Type B pancreatic cell (in vitro differentiated cells): ENCODE measurements around the gene SLC23A3. TPM values are rescaled to one million over a fixed set of nuclear protein-coding genes. Genes with fewer than 3 reads are reported as not detected.
A peak's percentile ranks its signal among the peaks of the same experiment; 100 is the strongest.

Experiments used
- DNase-seq: peaks from one replicate; pipeline ENCODE4 v3.0.0; 2021; ENCODE audit warnings: mixed read lengths; ENCODE audit not compliant: unreplicated experiment; ENCODE audit errors: extremely low spot score
- H3K27ac Mint-ChIP-seq: 2 replicates; pipeline ENCODE4 v1.8.0; 2021; ENCODE audit warnings: mild to moderate bottlenecking, mixed read lengths
- H3K27me3 Mint-ChIP-seq: 2 replicates; pipeline ENCODE4 v1.8.0; 2021; ENCODE audit warnings: mixed read lengths
- H3K36me3 Mint-ChIP-seq: 2 replicates; pipeline ENCODE4 v1.8.0; 2021; ENCODE audit warnings: mixed read lengths
- H3K4me1 Mint-ChIP-seq: one replicate; pipeline ENCODE4 v1.8.0; 2021; ENCODE audit warnings: mixed read lengths; ENCODE audit not compliant: unreplicated experiment
- H3K4me3 Mint-ChIP-seq: 2 replicates; pipeline ENCODE4 v1.8.0; 2021; ENCODE audit warnings: mild to moderate bottlenecking, mixed read lengths
- H3K9me3 Mint-ChIP-seq: 2 replicates; pipeline ENCODE4 v1.8.0; 2021; ENCODE audit warnings: mixed read lengths
- total RNA-seq: library from RNA; stranded (reverse); gene quantifications from 2 replicates; pipeline ENCODE4 v1.2.1, GENCODE V29; 2021; ENCODE audit warnings: low replicate concordance
- TF ChIP-seq, protein P1 (sequence below): fragments of 200-600 bp; sonication (generic); conservative IDR thresholded peaks from 2 replicates; pipeline ENCODE4 v1.5.0; 2021; ENCODE audit warnings: antibody characterized with exemption, mild to moderate bottlenecking

Gene SLC23A3
- total RNA-seq, 1 donor from 2014 or later = 5.5 TPM

- Mint-ChIP-seq H3K27ac (peak overlapping the region; percentile 88), H3K4me1 (peaks cover 13% of the 10 kb centered on the region), H3K4me3 (peak overlapping the region; percentile 95), H3K9me3 (no peaks in the 10 kb centered on the region), H3K36me3 (peaks cover 11% of the 10 kb centered on the region), H3K27me3 (no peaks in the 10 kb centered on the region)
- TF ChIP-seq, protein P1, sequence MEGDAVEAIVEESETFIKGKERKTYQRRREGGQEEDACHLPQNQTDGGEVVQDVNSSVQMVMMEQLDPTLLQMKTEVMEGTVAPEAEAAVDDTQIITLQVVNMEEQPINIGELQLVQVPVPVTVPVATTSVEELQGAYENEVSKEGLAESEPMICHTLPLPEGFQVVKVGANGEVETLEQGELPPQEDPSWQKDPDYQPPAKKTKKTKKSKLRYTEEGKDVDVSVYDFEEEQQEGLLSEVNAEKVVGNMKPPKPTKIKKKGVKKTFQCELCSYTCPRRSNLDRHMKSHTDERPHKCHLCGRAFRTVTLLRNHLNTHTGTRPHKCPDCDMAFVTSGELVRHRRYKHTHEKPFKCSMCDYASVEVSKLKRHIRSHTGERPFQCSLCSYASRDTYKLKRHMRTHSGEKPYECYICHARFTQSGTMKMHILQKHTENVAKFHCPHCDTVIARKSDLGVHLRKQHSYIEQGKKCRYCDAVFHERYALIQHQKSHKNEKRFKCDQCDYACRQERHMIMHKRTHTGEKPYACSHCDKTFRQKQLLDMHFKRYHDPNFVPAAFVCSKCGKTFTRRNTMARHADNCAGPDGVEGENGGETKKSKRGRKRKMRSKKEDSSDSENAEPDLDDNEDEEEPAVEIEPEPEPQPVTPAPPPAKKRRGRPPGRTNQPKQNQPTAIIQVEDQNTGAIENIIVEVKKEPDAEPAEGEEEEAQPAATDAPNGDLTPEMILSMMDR = no peak
- peak; percentile 74 for DNase-seq
These were observed 8.7 kb upstream of the SLC23A3 start for GRCh38 chr2:219178377-219179175.

DNA sequence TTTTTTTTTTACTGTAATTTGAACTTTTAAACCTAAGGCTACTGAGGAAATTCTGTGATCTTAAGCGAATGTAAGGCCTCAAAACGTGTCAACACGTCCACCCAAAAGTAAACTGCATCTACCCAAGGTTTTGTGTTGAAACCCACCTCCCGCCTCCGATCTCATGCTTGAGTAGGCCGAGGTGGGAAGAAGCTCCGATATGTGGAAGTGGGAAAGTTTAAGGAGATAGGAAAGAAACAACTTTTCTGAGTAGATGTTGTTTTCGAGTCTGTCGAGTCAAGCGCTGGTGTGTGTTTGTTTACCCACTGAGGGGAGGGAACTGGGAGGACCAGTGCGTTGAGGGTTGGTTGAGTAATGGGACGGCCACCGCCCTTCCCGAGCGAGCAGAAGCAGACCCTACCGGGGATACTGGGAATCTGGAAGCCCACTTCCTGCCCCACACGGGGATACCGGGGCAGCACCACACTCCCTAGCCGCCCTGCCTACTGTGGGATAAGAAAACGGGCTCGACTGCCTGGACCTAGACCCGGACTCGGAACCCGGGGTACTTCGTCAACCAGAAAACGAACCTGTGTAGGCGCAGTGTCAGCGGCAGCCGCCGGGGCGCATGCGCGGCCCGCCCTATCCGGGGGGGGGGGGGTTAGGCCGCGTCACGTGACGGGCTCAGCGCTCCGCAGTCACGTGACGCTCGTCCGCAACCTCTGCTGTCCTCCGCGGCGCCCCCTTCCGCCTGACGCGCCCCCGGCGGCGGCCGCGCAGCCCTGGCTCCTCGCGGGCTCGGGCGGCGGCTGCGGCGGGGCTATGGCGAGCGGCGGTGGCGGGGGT, 7.9 kb upstream of the SLC23A3 start, which contains the start of gene RETREG2:
RETREG2 (plus strand) TSS at position 724 of the 825 bp plus-strand sequence; CDS start at position 802, 78 bp downstream.
- H3K36me3 Mint-ChIP-seq = peaks cover 11% of the 10 kb centered on the region
- no peaks in the 10 kb centered on the region for H3K9me3 Mint-ChIP-seq
- peak within 1 kb of the TSS; percentile 99 for H3K27ac Mint-ChIP-seq
- DNase-seq = peak; percentile 87
- H3K4me1 Mint-ChIP-seq = peaks cover 13% of the 10 kb centered on the region
- H3K27me3 Mint-ChIP-seq = no peaks in the 10 kb centered on the region
- TF ChIP-seq, protein P1 = peak; percentile 53
- H3K4me3 Mint-ChIP-seq = peak within 1 kb of the TSS; percentile 96

GRCh38 chr2:219176818-219177551, 7.2 kb upstream of the SLC23A3 start, which contains the start of gene CNPPD1:
TSS of gene CNPPD1 (minus strand) at chr2:219176925. CDS start at chr2:219176828, 97 bp downstream.
- Mint-ChIP-seq H3K27me3 (no peaks in the 10 kb centered on the region), H3K4me3 (peak within 1 kb of the TSS; percentile 96)

DNA sequence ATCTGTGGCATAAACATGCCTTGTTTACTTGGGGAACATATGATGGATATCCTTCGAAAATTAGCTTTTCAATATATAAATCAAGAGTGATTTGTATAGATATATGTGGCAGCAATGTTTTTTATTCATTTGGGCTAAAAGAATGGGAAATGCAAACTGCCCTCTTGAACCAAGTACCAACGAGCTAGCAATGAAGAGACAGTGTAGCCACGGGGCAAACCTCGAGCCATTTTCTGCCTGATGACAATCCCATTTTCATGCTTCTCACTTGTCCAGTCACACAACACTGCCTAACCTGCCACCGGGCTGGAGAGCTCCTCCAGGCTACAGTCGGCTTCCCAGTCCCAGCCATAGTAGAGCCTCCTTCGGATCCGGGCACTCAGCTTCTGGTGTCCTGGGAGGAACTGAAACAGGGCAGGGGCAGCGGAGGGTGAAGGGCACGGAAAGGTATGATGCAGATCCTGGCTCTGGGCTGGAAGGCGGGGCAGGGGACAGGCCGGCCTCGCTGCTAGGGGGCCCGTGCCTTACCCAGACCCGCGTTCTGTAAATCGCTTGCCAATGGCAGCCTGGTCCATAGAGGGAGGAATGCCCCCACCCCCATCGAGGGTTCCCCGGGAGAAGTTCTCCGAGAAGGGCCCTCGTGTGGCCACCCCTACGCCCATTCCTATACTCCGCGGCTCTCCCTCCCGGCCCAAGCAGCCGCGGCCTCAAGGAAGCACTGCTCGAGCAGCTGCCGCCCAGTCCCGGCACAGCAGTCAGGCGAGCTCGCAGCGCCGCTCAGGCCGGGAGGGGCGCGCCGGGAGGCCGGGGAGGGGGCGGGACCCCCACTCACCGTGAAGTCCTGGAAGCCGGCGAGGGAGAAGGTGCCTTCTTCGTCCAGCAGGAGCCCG, 6.3 kb upstream of the SLC23A3 start:
- no peaks in the 10 kb centered on the region for H3K9me3 Mint-ChIP-seq
- H3K27ac Mint-ChIP-seq = peak overlapping the region; percentile 85
- TF ChIP-seq, protein P1 = peak; percentile 34
- H3K4me3 Mint-ChIP-seq = peak overlapping the region; percentile 96
- peaks cover 13% of the 10 kb centered on the region for H3K4me1 Mint-ChIP-seq
- DNase-seq = peak; percentile 75
- H3K27me3 Mint-ChIP-seq = no peaks in the 10 kb centered on the region
- peaks cover 17% of the 10 kb centered on the region for H3K36me3 Mint-ChIP-seq

More at GRCh38 chr2:219176818-219177551, 7.2 kb upstream of the SLC23A3 start, which contains the start of gene CNPPD1:
- H3K36me3 Mint-ChIP-seq = peaks cover 11% of the 10 kb centered on the region
- H3K27ac Mint-ChIP-seq = peak within 1 kb of the TSS; percentile 99
- TF ChIP-seq, protein P1 = no peak
- no peaks in the 10 kb centered on the region for H3K9me3 Mint-ChIP-seq
- peak; percentile 87 for DNase-seq
- H3K4me1 Mint-ChIP-seq = peaks cover 13% of the 10 kb centered on the region
